Panc1 (cell line): ENCODE results near the gene SF3B1. TPM values are rescaled to one million over a fixed set of nuclear protein-coding genes. Genes with fewer than 3 reads are reported as not detected.

ENCODE experiments used
- ATAC-seq: fragments of 200-7000 bp; cut with Tn5 transposase; 2 replicates; pipeline ENCODE4 v1.9.1; 2020; ENCODE audit warnings: mild to moderate bottlenecking, moderate library complexity
- BruUV-seq: library from RNA; stranded (reverse); fragments of 400-500 nt; replicated peaks from 2 replicates; lab custom pipeline; 2021; lab: Mats Ljungman, UMichigan
- CTCF ChIA-PET: fragments of 300-600 bp; sonication (Branson Sonifier 250); formaldehyde crosslinking; loops from one replicate; lab custom pipeline; 2022; ENCODE audit warnings: antibody characterized with exemption; lab: Charles Lee
- POLR2A ChIA-PET: fragments of 300-600 bp; sonication (Branson Sonifier 250); formaldehyde crosslinking; loops from one replicate; lab custom pipeline; 2022; ENCODE audit warnings: antibody characterized with exemption; lab: Charles Lee
- DNase-seq: peaks from one replicate; pipeline ENCODE4 v3.0.0-alpha.2; 2010; ENCODE audit warnings: low read depth, low spot score
- H3K27ac ChIP-seq: 2 replicates; pipeline ENCODE4 v1.5.1; 2011; ENCODE audit warnings: mild to moderate bottlenecking, low read length, inconsistent platforms
- H3K27me3 ChIP-seq: fragments of 200-500 bp; sonication (Bioruptor generic); 2 replicates; pipeline ENCODE4 v1.6.0; 2014; ENCODE audit warnings: low read length, inconsistent platforms; ENCODE audit not compliant: control insufficient read depth, insufficient read depth
- H3K36me3 ChIP-seq: fragments of 200-500 bp; sonication (Bioruptor generic); 2 replicates; pipeline ENCODE4 v1.5.1; 2014; ENCODE audit warnings: inconsistent platforms, mild to moderate bottlenecking, low read length, moderate library complexity; ENCODE audit not compliant: control insufficient read depth, insufficient read depth
- H3K4me1 ChIP-seq: 2 replicates; pipeline ENCODE4 v1.5.1; 2011; ENCODE audit warnings: inconsistent platforms, mild to moderate bottlenecking, low read length, moderate library complexity; ENCODE audit not compliant: control insufficient read depth, insufficient read depth
- H3K4me3 ChIP-seq, 2 experiments: 2 replicates each; pipeline ENCODE4 v1.5.1; 2011 to 2012; ENCODE audit warnings: low read depth in 2 of 2, low read length in 2 of 2, mild to moderate bottlenecking in 2 of 2, inconsistent platforms in 1 of 2, moderate library complexity in 1 of 2
- H3K9me3 ChIP-seq: fragments of 200-500 bp; sonication (Bioruptor generic); 2 replicates; pipeline ENCODE4 v1.5.1; 2014; ENCODE audit warnings: low read depth, mild to moderate bottlenecking, inconsistent platforms, low read length, moderate library complexity; ENCODE audit not compliant: control insufficient read depth, insufficient read depth
- CTCF ChIP-seq: fragments of 450-650 bp; IDR thresholded peaks from 2 replicates; pipeline ENCODE4 v1.5.1; 2017; ENCODE audit warnings: mild to moderate bottlenecking
- POLR2AphosphoS5 ChIP-seq: IDR thresholded peaks from 2 replicates; pipeline ENCODE4 v1.6.1; 2012; ENCODE audit warnings: mild to moderate bottlenecking, low read depth, low read length, moderate library complexity
- SIN3A ChIP-seq: IDR thresholded peaks from 2 replicates; pipeline ENCODE4 v1.6.1; 2012; ENCODE audit warnings: low read depth, mild to moderate bottlenecking, low read length, moderate library complexity, borderline replicate concordance; ENCODE audit not compliant: insufficient read depth
- TCF7L2 ChIP-seq: IDR thresholded peaks from 2 replicates; pipeline ENCODE4 v1.6.1; 2011; ENCODE audit warnings: mild to moderate bottlenecking, low read depth, low read length, inconsistent platforms
- in situ Hi-C: cut with HindIII; loops from 2 replicates; pipeline ENCODE4 v1.10.0; 2016; ENCODE audit warnings: low sequenced_read_pairs, low pct_unique_long_range_greater_than_20kb
- intact Hi-C: fragments of 100-400 bp; cut with micrococcal nuclease; formaldehyde crosslinking; loops from one replicate; pipeline ENCODE4 v1.10.0; 2022; ENCODE audit not compliant: unreplicated experiment
- total RNA-seq: library from RNA; stranded (reverse); gene quantifications from one replicate; pipeline ENCODE4 v1.2.1, GENCODE V29; 2021; ENCODE audit not compliant: unreplicated experiment
- TF ChIP-seq, protein P1 (sequence below), 2 experiments: IDR thresholded peaks; 2 replicates each; pipeline ENCODE4 v1.6.1; 2011 to 2012; ENCODE audit warnings: low read depth in 2 of 2, control low read depth in 1 of 2, low read length in 1 of 2, mild to moderate bottlenecking in 1 of 2, moderate library complexity in 1 of 2; ENCODE audit not compliant: insufficient read depth in 1 of 2

The SF3B1 gene
- total RNA-seq, 1 experiment from 2014 or later: 275 TPM

DNA sequence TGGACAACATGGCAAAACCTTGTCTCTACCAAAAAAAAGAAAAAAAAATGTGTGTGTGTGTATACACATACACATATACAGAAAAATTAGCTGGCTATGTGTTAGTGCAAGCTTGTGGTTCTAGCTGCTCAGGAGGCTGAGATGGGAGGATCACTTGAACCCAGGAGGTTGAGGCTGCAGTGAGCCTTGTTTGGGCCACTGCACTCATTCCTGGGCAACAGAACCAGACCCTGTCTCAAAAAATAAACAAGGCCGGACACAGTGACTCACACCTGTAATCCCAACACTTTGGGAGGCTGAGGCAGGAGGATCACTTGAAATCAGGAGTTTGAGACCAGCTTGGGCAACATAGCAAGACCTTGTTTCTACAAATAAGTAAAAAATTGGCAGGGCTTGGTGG lies 20.6 kb upstream of the SF3B1 start:
- BruUV-seq: no TSS peak
- Histone ChIP-seq H3K36me3 (peaks cover 4% of the 10 kb centered on the region), H3K9me3 (no peaks in the 10 kb centered on the region), H3K27me3 (no peaks in the 10 kb centered on the region), H3K27ac (no peak overlapping the region), H3K4me3 (peak overlapping the region in 1 of 2 experiments; percentile 85; a peak in 2 of 4 replicates), H3K4me1 (peaks cover 6% of the 10 kb centered on the region)
- intact Hi-C loops: no loop called here
- CTCF ChIA-PET: no interaction called here
- no peak for DNase-seq
- no peak for TF ChIP-seq TCF7L2
- TF ChIP-seq CTCF: no peak
- no peak for TF ChIP-seq POLR2AphosphoS5
- TF ChIP-seq, protein P1, sequence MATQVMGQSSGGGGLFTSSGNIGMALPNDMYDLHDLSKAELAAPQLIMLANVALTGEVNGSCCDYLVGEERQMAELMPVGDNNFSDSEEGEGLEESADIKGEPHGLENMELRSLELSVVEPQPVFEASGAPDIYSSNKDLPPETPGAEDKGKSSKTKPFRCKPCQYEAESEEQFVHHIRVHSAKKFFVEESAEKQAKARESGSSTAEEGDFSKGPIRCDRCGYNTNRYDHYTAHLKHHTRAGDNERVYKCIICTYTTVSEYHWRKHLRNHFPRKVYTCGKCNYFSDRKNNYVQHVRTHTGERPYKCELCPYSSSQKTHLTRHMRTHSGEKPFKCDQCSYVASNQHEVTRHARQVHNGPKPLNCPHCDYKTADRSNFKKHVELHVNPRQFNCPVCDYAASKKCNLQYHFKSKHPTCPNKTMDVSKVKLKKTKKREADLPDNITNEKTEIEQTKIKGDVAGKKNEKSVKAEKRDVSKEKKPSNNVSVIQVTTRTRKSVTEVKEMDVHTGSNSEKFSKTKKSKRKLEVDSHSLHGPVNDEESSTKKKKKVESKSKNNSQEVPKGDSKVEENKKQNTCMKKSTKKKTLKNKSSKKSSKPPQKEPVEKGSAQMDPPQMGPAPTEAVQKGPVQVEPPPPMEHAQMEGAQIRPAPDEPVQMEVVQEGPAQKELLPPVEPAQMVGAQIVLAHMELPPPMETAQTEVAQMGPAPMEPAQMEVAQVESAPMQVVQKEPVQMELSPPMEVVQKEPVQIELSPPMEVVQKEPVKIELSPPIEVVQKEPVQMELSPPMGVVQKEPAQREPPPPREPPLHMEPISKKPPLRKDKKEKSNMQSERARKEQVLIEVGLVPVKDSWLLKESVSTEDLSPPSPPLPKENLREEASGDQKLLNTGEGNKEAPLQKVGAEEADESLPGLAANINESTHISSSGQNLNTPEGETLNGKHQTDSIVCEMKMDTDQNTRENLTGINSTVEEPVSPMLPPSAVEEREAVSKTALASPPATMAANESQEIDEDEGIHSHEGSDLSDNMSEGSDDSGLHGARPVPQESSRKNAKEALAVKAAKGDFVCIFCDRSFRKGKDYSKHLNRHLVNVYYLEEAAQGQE (IDR thresholded peaks at IDR 0.05; ENCODE audit: insufficient read depth in 1 of 2, low read depth in 2 of 2, low read length in 1 of 2): no peak
- TF ChIP-seq SIN3A: no peak
- POLR2A ChIA-PET: interaction anchor here (0.6 kb wide), 1 partner anchor 22 kb away, joined by 3 read pairs; no protein-coding TSS in a partner anchor
- in situ Hi-C loops: no loop called here
- ATAC-seq: no peak

GRCh38 chr2:197454923-197455322 lies 20.1 kb upstream of the SF3B1 start:
- H3K27ac ChIP-seq: peak overlapping the region; percentile 88
- POLR2A ChIA-PET: interaction anchor here (0.6 kb wide), 2 partner anchors 22 to 36 kb away, joined by 3 read pairs; no protein-coding TSS in a partner anchor
- intact Hi-C loops: loop anchor here (1.0 kb wide), 1 partner anchor 19 kb away; no protein-coding TSS in a partner anchor

More at GRCh38 chr2:197454923-197455322, 20.1 kb upstream of the SF3B1 start:
- no TSS peak for BruUV-seq
- Histone ChIP-seq H3K4me1 (peaks cover 6% of the 10 kb centered on the region), H3K9me3 (no peaks in the 10 kb centered on the region), H3K27me3 (no peaks in the 10 kb centered on the region), H3K36me3 (peaks cover 2% of the 10 kb centered on the region; the same call in 1 of the 2 replicates), H3K4me3 (peak overlapping the region; percentile 77 to 85)
- TF ChIP-seq CTCF: no peak
- no peak for TF ChIP-seq SIN3A
- no peak for TF ChIP-seq POLR2AphosphoS5
- TF ChIP-seq TCF7L2: no peak
- TF ChIP-seq, protein P1 (IDR thresholded peaks at IDR 0.05; ENCODE audit: insufficient read depth in 1 of 2, low read depth in 2 of 2, low read length in 1 of 2): no peak
- no peak for DNase-seq
- in situ Hi-C loops: no loop called here
- CTCF ChIA-PET: no interaction called here
- no peak for ATAC-seq
